Stimulated activated CD4-positive, alpha-beta T cell treated with anti-CD3 and anti-CD28 coated beads, Interleukin-2, amount 100 ng/mL, for 24 hours (primary cell): ENCODE data around the gene PHACTR1.

Source experiments
- DNase-seq, 2 donors: peaks; one replicate each; pipeline ENCODE4 v3.0.0-alpha.2; 2020

Gene PHACTR1

DNA sequence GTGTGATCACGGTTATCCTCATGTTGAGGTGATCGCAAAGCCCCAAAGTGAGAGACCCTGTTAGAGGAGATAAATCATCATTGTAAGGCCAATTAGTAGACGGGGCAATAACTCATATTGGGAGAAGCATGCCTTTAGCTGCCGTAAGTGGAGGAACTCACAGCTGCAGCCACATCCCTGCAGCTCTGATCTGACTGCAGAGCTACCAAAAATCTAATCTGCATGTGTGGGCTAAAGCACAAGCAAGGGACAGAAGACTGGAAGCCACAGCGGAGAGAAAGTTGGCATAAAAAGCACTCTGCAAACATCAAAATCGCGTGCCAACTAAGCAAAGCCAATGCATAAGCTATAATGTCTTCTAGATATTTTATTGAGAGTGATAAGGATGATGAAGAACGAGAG, 532.0 kb downstream of the PHACTR1 start:
- no peak for DNase-seq

DNA sequence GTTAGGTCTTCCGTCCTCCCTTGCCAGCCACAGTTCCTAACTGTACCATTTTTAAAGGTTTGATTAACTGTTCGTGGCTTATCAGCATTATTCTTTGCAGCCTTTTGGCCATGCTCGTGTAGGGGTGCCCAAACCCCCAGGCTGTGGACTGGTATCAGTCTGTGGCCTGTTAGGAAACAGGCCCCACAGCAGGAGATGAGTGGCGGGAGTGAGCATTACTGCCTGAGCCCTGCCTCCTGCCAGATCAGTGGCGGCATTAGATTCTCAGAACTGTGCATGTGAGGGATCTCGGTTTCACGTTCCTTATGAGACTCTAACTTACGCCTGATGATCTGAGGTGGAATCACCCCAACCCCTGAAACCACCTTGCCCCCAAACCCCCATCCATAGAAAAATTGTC, 532.4 kb downstream of the PHACTR1 start:
- no peak for DNase-seq

DNA sequence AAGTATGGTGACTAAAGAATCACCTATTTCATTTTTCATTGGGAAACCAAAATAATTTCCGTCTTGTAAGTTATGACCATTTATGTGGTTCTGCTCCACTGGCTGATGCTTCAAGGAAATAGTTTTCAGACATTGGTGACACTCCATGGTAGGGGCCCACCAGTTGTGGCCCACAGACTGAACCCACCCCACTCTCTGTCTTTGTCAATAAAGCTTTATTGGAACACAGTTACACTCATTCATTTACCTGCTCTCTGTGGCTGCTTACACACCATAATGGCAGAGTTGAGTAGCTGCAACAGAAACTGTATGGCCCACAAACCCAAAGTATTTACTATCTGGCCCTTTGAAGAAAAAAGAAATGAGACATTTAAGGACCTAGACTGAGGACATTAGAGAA, 533.2 kb downstream of the PHACTR1 start:
- no peak for DNase-seq

DNA sequence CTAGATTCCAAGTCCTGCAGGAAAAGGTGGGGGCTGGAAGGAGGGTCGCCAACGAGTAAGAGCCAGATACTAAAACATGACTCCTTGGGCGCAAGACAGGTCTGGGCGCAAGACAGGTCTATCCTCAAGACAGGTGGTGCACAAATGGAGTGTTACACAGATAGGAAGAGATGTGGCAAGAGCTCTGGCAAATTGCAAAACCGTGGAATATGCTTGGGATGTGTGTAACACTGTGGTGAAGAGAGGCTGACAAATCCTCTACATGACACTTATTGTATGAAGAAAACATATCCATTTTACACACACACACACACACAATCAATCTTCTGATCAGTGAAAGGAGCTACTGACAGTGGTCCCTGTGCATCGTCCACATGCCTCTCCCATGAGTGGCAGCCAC, 534.1 kb downstream of the PHACTR1 start:
- DNase-seq: no peak

DNA sequence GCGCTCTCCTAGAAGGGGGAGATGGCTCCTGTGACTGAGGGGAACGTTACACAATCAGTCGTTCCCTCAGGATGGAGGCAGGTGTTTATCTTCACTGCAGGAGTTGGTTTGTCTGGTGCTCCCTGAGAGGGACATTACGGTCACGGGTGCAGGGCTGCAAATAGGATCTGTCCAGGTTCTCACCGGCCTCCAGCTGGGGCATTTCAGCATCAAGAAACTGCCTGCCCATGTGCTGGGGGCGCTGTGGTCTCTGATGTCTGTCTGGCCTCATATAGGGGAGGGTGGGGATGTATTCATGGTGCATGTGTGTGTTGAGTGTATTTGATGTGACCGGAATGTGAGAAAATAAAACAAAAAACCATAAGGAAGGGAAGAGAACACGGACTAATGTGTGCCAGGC, 534.7 kb downstream of the PHACTR1 start:
- DNase-seq: no peak

DNA sequence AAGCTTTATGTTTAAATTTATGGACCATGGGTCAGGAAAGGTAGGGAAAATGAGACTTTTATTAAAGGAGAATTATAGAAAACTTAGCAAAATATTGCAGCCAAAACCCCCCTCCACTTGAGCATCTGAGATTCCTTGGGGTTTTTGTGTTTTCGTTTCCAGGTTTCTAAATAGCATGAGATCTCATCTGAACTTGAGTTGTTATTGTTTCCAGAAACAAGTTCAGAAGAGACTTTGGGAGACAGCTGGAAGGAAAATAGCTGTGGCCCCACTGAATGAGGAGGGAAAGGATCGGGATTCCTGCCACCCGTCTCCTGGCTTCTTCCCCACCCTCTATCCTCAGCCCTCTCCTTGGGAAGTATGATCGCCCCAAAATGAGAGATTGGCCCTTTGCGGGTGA, 536.2 kb downstream of the PHACTR1 start:
- no peak for DNase-seq

DNA sequence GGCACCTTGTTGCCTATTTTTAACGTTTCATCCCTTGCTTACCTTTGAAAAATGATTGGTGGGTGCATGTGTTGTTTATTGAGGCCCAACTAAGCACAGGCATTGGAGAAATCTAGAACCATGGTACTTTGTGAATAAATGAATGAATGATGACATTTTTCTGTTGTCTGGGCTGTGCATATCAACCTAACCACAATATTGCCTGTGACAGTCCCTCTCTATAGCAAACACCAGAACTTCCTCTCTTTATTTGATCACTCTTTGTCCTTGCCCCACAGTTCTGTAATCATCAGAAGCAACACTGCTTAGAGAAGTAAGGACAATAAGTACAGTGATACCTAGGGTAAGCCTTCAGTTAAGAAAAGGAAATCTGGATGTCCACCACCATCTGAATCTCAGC, 536.7 kb downstream of the PHACTR1 start:
- no peak for DNase-seq

DNA sequence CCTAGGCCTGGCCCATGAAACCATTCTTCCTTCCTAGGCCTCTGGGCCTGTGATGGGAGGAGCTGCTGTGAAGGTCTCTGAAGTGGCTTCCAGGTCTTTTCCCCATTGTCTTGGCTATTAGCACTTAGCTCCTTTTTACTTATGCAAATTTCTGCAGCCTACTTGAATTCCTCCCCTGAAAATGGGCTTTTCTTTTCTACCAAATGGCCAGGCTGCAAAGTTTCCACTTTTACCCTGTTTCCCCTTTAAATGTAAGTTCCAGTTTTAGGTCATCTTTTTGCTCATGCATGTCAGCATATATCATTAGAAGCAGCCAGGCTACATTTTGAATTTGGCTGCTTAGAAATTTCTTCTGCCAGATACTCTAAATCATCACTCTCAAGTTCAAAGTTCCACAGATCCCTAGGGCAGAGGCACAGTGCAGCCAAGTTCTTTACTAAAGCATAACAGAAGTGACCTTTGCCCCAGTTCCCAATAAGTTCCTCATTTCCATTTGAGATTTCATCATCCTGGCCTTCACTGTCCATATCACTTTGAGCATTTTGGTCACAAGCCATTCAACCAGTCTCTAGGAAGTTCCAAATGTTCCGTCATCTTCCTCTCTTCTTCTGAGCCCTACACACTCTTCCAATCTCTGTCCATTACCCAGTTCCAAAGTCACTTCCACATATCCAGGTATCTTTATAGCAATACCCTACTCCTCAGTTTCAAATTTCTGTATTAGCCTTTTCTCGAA, 539.9 kb downstream of the PHACTR1 start:
- DNase-seq: no peak

DNA sequence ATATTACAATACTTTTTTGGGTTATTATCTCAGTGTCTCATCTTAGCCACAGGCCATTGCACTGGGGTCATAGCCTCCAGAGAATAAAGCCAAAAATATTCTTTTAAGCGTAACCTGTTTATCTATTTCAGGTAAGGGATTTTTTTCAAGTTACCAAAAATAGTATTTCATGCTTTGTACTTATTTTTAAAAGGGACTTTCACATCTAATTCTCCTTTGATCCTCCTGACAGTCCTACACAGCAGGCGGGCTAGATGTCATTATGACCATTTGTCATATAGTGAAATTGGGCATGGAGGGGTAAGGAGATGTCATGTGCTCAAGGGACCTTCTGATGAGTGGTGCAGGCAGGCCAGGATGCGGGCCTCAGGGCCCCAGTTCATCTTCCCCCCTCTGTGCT, 542.8 kb downstream of the PHACTR1 start:
- DNase-seq: no peak

DNA sequence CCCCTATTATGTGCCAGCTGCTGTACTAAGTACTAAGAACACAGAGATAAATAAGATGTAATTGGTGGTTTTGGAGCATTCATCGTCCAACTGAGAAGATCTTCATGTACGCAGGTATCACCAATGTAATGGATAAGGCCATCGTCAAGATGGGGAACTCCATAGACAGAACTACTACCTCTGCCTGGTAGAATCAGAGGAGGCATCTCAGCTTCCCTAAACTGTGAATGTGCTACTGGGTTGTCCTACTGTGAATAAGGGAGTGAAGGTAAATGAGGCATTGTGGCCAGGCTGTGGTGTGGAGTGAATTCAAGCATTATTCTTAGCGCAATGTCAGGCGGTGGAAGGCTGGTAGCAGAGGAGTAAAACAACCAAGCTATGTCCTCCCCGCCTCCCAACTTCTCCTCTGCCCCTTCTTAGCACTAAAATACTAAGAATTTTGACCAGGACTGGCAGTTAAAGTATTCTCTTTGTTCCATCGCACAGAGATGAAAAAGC, 543.6 kb downstream of the PHACTR1 start:
- no peak for DNase-seq

DNA sequence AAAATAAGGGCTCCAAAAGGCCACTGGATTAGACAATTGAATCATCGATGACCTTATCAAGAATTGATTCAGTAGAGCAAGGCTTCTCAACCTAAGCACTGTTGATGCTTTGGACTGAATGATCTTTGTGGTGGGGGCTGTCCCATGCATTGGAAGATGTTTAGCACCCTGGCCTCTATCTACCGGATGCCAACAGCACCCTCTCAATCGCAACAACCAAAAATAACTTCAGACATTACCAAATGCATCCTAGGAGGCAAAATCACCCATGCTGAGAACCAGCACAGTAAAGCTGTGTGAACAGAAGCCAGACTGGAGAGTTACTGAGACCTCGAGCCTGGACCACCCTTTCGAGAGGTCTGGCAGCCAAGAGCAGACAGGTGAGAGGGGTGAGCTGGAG, 544.3 kb downstream of the PHACTR1 start:
- no peak for DNase-seq

DNA sequence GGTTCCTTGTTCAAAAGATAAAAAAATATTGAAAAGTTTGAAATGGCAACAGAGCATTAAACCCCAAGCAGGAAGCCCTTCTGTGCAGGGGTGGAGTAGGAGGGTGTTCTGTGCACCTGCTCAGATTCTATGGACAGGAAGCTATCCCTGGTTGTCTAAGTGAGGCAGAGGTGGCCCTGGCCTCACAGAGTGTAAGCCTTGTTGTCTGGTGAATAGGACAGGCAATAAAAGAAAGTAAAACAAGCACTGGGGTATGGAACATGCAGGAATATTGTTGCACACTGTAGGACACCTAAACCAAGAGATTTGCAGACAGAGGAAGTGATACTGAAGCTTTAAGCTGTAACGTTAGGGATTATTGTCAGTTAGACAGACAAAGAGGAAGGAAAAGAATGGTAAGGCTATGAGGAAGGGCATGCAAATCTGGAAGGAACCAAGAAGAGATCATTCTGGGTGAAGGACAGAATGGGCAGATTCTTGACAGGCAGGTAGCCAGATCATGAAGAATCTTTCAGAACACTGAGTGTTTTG, 545.0 kb downstream of the PHACTR1 start:
- no peak for DNase-seq

DNA sequence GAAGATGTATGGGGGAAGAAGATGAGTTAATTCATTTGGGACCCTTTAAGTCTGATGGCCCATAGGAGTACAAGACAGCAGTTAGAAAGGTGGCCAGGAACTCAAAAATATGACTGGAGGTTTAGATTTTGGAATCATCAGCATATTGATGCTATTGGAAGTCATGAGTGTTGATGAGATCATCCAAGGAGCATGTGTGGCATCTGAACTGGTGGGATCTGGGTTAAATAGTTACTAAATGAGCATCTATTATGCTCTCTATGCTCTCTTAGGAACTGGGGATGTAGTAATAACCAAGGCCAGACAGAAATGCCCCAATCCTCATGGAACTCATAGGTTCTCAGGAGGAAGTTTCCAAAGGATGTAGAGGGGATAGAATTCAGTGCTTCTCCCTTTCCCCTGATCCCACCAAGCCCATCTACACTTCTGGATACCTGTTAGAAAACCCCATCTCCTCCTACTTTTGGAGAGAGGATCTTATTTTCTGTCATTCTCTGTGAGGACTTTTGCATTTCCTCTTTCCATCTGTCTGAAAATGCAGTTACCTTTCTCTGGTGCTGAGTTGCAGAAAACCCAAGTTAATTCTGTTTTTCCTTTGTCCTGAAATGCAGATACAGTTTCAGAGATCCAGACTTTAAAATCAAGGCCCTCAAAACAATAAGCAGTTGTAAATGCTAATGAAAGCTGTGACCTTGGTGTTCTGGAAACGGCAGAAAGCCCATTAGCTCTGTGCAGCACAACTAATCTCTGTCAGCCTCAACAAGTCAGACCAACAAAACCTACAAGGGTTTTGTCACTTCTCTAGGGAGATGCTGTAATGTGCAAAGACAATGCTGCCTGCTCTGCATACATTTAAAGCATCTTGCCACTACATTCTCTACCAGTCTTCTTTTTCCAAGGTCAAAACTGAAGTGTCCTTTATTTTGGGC, 546.0 kb downstream of the PHACTR1 start:
- no peak for DNase-seq

DNA sequence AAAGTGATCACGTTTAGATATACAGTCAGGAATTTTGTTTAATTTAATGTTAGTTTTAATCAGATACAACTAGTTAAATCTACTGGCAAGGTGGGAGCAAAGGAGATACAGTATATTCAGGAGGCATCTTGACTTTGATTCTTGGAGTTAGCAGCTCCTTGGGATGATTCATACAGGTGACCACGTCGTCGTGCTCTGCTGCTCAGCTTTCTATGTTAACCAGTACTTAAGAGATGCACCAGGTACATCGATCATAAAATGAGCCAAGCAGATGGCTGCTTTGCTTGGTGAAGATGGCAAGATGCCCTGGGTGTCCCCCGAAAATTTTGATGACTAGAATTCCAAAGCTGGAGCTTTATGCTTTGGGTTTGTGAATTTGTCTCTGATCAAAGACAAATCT, 547.1 kb downstream of the PHACTR1 start:
- DNase-seq: no peak

DNA sequence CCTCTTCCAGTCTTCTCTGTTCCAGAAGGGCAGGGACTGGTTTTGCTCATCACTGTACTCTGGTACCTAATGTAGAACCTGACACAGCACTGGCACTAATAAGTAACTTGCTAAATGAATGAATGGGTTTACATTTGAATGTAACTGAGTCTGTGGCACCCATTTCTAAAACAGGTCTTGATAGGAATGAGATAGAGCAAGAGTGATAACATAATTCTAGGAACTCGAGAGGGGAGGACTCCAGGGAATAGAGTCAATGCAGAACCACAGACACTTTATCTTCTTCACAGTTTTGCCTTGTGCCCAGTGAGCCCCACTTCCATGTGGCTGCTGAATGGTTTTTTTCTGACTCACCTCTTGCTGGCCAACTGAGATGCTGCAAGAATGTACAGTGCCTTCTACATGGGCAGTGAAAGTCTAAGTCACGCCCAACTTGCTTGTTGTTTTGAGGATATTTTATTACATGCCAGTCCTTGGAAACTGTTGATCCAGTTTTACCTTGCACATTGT, 550.6 kb downstream of the PHACTR1 start:
- DNase-seq: no peak

DNA sequence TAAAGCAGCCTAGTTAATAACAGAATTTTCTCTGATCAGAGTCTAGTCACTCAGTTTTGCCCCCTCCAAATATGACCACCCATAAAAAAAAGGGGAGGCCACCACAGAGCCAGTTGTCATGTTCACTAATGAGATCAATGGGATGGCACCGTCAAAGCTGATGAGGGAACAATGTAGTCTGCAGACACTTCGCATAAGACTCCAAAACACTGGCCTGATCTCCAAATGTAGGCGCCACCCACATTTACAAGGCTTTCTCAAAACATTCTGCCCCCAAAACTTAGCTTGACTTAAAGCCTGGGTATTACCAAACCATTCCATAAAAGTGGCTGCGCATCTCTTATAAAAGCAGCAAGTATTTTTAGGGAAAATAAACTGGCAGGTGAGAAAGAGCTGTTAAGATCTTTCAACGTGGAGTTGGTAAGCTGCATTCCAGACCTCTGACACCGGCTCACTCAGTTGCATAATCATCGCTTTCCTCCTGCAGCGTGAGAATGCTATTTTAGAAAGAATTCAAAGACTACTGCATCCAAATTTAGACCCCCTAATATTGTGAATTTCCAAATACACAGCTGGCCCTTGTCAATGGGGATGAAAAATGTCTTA, 552.4 kb downstream of the PHACTR1 start:
- no peak for DNase-seq

DNA sequence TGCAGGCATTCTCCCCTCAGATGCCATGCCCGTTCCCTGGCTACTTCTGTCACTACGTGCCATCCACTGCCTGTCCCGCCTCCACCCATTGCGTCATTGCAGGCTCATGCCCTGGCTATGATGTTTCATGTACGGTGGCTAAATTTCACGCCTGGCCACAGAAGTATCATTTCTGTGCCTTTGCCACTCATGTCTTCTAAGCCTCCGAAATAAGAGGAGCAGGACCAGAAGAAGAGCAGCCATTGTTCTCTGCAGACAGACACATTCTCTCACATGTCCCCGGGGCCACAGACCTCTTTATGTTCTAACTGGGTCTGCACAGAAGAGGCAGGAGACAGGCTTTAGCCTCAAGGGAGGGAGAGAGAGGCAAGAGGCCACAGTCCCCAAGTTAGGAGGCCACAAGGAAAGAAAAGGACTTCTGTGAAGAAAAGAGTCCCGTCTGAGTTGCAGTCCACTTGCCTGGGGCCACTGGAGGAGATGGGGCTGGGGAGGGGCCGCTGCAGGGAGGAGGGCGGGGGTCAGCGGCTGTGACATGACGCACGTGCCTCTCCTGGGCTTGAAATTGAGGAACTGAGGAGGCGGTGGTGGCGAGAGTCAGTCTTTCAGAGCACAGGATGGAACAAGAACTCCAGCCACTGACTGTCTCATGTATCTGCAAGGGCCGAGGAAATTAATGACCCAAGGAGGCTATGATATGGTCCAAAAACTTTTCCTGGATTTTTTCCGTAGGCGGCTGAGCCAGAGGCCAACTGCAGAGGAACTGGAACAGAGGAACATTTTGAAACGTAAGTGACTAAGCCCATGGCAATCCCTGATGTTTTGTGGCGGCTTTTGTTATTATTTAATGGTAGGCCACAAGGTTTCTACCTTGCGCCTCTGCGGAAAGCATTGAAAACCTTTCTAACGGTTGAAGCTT, 555.8 kb downstream of the PHACTR1 start:
- no peak for DNase-seq

DNA sequence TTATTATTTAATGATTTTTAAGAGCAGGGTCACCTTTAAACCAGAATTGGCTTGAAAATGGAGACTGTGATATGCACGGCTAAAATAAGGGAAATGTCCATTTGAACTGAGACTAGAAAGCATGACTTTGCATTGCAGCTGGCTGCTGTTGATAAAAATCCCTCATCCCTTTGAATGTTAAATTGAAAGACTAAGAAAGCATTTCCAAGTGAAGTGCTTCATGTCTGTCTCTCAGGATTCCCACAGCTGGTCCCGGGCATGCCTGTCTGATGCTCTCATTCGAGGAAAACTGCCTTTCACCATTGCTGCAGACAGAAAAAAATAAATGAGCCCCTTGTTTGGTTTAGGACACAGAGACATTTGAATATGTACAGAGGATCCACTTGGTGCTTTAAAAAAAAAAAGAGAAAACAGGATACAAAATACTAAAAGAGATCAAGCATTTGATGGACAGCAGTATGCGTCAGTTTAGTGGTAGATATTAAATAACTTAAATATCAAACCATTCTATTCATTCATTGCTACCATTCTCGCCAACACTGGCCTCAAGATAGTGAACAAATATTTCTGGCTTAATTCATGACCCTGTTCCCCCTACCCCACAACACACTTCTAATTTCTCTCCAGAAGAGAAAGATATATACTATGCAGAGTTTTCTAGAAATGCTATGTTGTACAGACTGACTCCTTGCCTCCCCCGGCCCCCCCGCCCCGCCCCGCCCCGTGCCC, 556.8 kb downstream of the PHACTR1 start:
- DNase-seq: no peak

DNA sequence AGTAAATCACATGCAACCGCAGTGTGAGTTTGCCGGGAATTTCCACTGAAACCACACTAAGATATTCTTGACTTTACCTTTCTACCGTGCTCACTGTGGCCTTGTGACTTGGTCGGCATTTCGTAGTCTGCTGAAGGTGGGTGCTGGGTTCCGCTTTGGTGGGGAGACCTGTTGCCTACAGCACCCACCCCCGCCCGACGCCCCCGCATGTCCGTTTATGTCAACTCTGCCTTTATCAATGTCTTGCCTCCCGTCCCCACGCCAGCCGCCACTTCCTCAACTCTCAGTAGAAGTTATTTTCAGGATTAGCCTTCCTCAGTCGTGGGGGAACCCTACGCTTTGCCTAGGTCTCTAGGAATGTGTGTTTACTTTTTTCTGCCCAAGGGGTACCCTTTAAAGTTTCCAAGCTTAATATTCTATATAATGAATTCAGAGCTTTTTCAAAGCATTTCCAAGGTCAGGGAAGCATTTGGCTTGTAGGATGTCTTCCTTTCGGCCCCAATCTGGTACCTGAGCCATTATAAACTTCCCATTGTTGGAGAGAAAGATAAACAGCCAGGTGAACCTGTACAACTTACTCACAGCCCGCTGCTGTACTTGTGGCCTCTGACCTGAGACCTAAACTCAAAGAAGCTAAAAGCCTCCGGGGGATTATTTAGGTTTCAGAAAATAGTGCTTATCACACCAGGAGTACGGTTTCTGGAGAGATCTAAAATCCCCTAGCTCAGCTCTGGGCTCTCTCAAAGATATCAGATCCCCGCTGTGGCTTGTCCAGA, 557.6 kb downstream of the PHACTR1 start:
- DNase-seq: peak; percentile 62 to 64

DNA sequence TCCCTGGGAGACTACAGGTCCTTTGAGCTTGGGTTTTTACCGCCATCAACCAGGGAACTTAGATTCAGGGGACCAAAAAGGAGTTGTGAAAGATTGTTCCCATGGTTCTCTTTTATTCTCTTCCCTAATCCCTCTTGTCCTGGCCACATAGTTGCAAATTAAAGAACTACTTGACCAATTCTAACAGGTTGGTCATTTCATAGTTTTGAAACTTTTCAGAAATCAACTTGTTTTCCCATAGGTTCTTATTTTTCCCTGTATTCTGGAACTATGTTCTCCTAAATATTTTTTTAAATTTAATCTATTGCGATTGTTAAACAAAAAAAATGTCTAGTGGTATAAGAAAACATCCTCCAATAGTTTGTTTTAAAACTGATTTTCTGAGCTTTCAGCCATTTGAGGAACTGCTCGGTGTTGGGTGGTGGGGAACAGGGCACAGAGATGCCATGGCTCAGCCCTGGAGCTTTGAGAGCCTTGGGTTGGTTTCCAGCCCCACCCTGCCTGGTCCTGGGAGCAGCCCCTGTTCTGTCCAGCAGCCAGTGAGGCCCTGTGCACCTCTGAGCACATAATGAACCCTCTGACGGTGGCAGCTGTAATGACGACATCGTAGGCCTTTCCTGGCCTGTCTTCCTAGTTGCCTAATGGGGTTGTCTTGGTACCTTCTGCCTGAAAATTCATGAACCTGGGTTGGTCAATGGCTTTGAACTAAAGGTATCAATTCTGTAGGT, 558.3 kb downstream of the PHACTR1 start:
- no peak for DNase-seq
